ENCODE results near the gene TFEB.

The TFEB gene

GRCh38 chr6:41635365-41635764 lies 100.0 kb downstream of the TFEB start:
- DNase-seq = no peak

GRCh38 chr6:41634657-41635056 lies 100.8 kb downstream of the TFEB start:
- DNase-seq = no peak

Data from suppressor macrophage treated with lipopolysaccharide for 1 hour (primary cell).